ENCODE data around the gene TPST1.
"Not testable (repeated sequence)": the region's sequence is repeated elsewhere in the genome, so short reads cannot be mapped to it uniquely, and the experiment has no call there.

Gene TPST1

GRCh38 chr7:66362136-66362535, 157.0 kb downstream of the TPST1 start:
- Histone ChIP-seq H3K9ac (ENCODE audit: low read length) (no peak overlapping the region), H3K27ac (ENCODE audit: low read length) (no peak overlapping the region), H3K79me2 (ENCODE audit: low read length) (no peaks in the 10 kb centered on the region), H3K4me1 (ENCODE audit: low read length) (no peaks in the 10 kb centered on the region), H2AFZ (ENCODE audit: low read depth, low read length) (no peak overlapping the region), H3K4me3 (ENCODE audit: low read length) (no peak overlapping the region), H4K20me1 (ENCODE audit: insufficient read depth, low read length) (no peaks in the 10 kb centered on the region), H3K9me3 (ENCODE audit: insufficient read depth, low read length) (no peaks in the 10 kb centered on the region), H3K4me2 (ENCODE audit: low read length) (no peak overlapping the region), H3K27me3 (ENCODE audit: low read depth, low read length) (no peaks in the 10 kb centered on the region), H3K36me3 (replicated peaks; ENCODE audit: low read depth, low read length) (no peaks in the 10 kb centered on the region)
- no peak for TF ChIP-seq EZH2phosphoT487 (IDR thresholded peaks at IDR 0.05; ENCODE audit: low read depth)
- no peak for TF ChIP-seq CTCF (IDR thresholded peaks at IDR 0.05; ENCODE audit: low read depth, low read length)

GRCh38 chr7:66363635-66364034, 158.5 kb downstream of the TPST1 start:
- no peaks in the 10 kb centered on the region for H3K27me3 ChIP-seq (ENCODE audit: low read depth, low read length)
- no peak overlapping the region for H3K9ac ChIP-seq (ENCODE audit: low read length)
- H3K36me3 ChIP-seq (replicated peaks; ENCODE audit: low read depth, low read length) = no peaks in the 10 kb centered on the region
- H3K9me3 ChIP-seq (ENCODE audit: insufficient read depth, low read length) = no peaks in the 10 kb centered on the region
- no peak overlapping the region for H3K4me2 ChIP-seq (ENCODE audit: low read length)
- H3K27ac ChIP-seq (ENCODE audit: low read length) = no peak overlapping the region
- H4K20me1 ChIP-seq (ENCODE audit: insufficient read depth, low read length) = no peaks in the 10 kb centered on the region
- H3K79me2 ChIP-seq (ENCODE audit: low read length) = no peaks in the 10 kb centered on the region
- H3K4me3 ChIP-seq (ENCODE audit: low read length) = no peak overlapping the region
- no peaks in the 10 kb centered on the region for H3K4me1 ChIP-seq (ENCODE audit: low read length)
- TF ChIP-seq EZH2phosphoT487 (IDR thresholded peaks at IDR 0.05; ENCODE audit: low read depth) (no peak), CTCF (IDR thresholded peaks at IDR 0.05; ENCODE audit: low read depth, low read length) (no peak)
- no peak overlapping the region for H2AFZ ChIP-seq (ENCODE audit: low read depth, low read length)

DNA sequence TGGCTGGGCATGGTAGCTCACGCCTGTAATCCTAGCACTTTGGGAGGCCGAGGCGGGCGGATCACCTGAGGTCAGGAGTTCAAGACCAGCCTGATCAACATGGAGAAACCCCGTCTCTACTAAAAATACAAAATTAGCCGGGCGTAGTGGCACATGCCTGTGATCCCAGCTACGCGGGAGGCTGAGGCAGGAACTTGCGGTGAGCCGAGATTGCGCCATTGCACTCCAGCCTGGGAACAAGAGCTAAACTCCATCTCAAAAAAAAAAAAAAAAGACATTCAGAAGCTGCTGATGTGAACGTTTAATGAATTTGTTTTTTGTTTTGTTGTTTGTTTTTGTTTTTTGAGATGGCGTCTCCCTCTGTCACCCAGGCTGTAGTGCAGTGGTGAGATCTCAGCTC, 159.9 kb downstream of the TPST1 start:
- not testable (repeated sequence) for H3K27ac ChIP-seq (ENCODE audit: low read length); H2AFZ ChIP-seq (ENCODE audit: low read depth, low read length); H3K4me2 ChIP-seq (ENCODE audit: low read length); H3K4me3 ChIP-seq (ENCODE audit: low read length); H3K27me3 ChIP-seq (ENCODE audit: low read depth, low read length); H3K9me3 ChIP-seq (ENCODE audit: insufficient read depth, low read length); H3K4me1 ChIP-seq (ENCODE audit: low read length); H3K79me2 ChIP-seq (ENCODE audit: low read length); H4K20me1 ChIP-seq (ENCODE audit: insufficient read depth, low read length); H3K36me3 ChIP-seq (replicated peaks; ENCODE audit: low read depth, low read length); H3K9ac ChIP-seq (ENCODE audit: low read length)

DNA sequence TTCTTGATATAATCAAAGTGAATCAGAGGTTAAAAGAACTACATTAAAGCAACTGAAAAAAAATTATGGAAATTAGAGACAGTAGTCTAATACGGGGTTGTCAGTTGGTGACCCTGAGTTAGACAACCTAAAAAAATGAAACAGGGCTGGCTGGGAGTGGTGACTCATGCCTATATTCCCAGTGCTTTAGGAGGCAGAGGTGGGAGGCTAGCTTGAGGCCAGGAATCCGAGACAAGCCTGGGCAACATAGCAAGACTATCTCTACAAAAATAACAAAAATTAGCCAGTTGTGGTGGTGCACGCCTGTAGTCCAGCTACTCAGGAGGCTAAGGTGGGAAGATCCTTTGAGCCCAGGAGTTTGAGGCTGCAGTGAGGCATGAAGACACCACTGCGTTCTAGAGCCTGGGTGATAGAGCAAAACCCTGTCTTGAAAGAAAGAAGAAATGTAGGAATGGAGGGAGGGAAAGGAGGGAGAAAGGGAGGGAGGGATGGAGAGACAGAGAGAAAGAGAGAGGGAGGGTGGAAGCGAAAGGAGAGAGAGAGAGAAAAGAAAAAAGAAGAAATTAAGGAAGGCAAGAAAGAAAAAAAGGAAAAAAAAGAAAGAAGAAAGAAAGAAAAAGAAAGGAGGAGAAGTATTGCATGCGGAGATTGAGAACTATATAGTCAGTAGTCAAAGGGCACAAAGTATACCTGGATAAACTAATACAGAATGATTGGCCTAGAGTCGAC, 166.1 kb downstream of the TPST1 start:
- H3K4me1 ChIP-seq (ENCODE audit: low read length) = peaks cover 3% of the 10 kb centered on the region; the same call in 1 of the 2 replicates
- H3K4me2 ChIP-seq (ENCODE audit: low read length) = no peak overlapping the region
- no peak overlapping the region for H3K9ac ChIP-seq (ENCODE audit: low read length)
- TF ChIP-seq CTCF (IDR thresholded peaks at IDR 0.05; ENCODE audit: low read depth, low read length) (no peak), EZH2phosphoT487 (IDR thresholded peaks at IDR 0.05; ENCODE audit: low read depth) (no peak)
- no peak overlapping the region for H3K27ac ChIP-seq (ENCODE audit: low read length)
- H3K79me2 ChIP-seq (ENCODE audit: low read length) = no peaks in the 10 kb centered on the region
- no peak overlapping the region for H2AFZ ChIP-seq (ENCODE audit: low read depth, low read length)
- H4K20me1 ChIP-seq (ENCODE audit: insufficient read depth, low read length) = no peaks in the 10 kb centered on the region
- H3K27me3 ChIP-seq (ENCODE audit: low read depth, low read length) = no peaks in the 10 kb centered on the region
- H3K36me3 ChIP-seq (replicated peaks; ENCODE audit: low read depth, low read length) = no peaks in the 10 kb centered on the region
- H3K4me3 ChIP-seq (ENCODE audit: low read length) = no peak overlapping the region
- H3K9me3 ChIP-seq (ENCODE audit: insufficient read depth, low read length) = no peaks in the 10 kb centered on the region

GRCh38 chr7:66374141-66374840, 169.2 kb downstream of the TPST1 start:
- H3K4me1 ChIP-seq (ENCODE audit: low read length); H4K20me1 ChIP-seq (ENCODE audit: insufficient read depth, low read length); H3K9me3 ChIP-seq (ENCODE audit: insufficient read depth, low read length); H3K36me3 ChIP-seq (replicated peaks; ENCODE audit: low read depth, low read length); H3K4me2 ChIP-seq (ENCODE audit: low read length); H3K9ac ChIP-seq (ENCODE audit: low read length); H3K79me2 ChIP-seq (ENCODE audit: low read length); H2AFZ ChIP-seq (ENCODE audit: low read depth, low read length); H3K27me3 ChIP-seq (ENCODE audit: low read depth, low read length); H3K4me3 ChIP-seq (ENCODE audit: low read length); H3K27ac ChIP-seq (ENCODE audit: low read length): not testable (repeated sequence)
